ENCODE measurements around the gene TIMP2.
"Not testable (repeated sequence)": the region's sequence is repeated elsewhere in the genome, so short reads cannot be mapped to it uniquely, and the experiment has no call there.

The TIMP2 gene

GRCh38 chr17:78956254-78956653, 31.1 kb upstream of the TIMP2 start:
- DNase-seq (ENCODE audit: low spot score), result no peak

DNA sequence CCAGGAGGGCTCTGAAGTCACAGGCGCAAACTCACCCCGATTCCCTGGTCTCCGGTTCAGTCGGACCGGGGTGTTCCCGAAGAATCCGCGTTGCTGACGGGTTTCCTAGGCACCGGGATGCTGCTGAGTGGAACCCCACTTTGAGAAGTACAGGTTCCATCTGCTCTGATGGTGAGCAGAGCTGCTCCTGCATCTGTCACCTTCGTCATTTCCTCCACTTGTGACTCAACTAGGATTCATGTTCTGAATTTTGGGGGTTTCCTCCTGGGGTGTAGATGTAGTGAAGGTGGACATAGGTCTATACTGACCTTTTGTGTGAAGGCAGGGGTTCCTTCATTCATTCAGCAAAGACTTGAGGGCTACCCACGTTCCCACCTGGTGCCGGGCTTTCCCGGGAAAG, 29.5 kb upstream of the TIMP2 start:
- DNase-seq (ENCODE audit: low spot score), result no peak

DNA sequence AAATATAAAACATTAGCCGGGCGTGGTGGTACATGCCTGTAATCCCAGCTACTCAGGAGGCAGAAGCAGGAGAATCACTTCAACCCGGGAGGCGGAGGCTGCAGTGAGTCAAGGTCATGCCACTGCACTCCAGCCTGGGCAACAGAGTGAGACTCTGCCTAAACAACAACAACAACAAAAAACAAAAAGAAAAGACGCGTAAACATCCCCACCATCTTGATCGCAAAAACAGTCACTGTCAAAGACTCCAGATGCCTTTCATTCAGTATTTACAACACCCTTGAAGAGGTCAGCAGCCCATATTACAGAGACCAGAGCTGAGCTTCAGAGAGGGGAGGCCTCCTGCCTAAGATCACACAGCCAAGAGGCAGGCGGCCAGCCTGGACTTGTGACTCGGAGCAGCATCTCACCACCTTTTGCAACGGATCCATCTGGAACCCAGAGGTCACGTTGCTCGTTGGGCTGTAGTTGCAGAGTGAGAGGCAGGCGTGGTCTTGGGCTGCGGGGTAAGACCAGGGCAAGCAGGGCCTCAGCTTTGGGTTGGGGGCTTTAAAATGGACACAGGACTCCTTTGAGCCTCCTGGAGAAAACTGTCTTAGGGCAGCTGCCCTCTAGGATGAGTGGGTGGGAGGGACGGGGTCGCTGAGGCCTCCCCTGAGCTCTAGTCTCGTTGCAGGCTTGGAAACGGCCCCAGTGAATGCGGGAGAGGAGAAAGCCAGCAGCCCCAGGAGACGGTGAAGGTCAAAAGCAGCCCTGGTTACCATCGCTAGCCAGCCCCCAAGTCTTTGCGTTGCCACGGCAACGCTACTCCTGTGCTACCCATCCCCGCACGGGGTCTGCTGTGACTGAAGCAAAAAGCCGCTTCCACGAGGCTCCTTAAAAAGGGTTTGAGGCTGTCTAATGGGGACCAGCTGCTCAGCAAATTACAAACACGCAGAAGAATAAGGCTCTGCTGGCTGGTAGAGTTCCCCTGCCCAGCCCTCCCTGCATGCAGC, 28.5 kb upstream of the TIMP2 start:
- no peak for DNase-seq (ENCODE audit: low spot score)

DNA sequence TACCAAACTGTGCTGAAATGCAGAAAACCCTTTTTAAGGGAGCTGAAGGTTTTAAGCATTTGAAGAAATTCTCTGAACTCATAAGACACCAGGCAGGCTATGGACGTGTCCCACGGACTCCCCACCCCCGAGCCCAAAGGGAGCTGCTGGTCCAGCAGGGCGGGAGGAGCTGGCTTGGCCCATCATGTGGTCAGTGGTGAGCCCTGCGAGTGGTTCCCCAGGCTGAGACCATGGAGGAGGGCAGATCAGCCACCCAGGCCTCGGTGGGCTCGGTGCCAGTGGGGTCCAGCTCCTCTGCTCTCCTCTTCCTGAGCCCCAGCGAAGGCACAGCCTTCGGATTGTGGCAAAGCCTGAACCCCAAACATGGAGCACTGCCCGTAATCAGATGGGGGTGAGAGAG, 27.5 kb upstream of the TIMP2 start:
- DNase-seq (ENCODE audit: low spot score), result no peak

DNA sequence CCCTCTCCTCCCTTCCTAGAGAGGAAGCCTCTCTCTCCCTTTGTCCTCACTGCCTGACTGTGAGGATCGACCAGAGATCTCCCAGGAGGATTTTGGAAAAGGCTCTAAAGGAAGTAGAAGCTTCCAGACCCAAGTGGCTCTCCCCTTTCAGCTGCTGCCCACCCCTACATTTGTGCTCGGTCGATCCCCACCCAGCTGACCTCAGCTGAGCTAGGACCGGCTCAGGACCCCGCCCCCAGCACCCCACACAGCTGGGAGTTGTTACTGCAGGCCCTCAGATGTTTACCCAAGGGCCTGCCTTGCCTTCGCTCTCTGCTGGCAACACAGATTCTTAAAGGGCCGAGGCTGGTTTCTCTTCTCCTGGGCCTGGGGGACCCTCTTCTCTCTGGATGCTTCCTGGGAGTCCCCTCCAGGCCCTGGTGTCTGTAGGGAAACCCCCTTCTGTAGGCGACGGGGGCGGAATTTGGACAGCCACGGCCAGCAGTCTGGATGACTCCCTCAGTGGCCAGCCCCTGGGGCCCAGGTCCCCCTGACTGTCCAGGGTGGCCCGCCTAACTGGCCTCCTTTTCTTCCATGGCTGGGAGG, 26.9 kb upstream of the TIMP2 start:
- no peak for DNase-seq (ENCODE audit: low spot score)

- no peak for DNase-seq (ENCODE audit: low spot score)
Measured at GRCh38 chr17:78950870-78951269, 25.7 kb upstream of the TIMP2 start.

- no peak for DNase-seq (ENCODE audit: low spot score)
Measured at GRCh38 chr17:78947235-78948149, 22.3 kb upstream of the TIMP2 start.

DNA sequence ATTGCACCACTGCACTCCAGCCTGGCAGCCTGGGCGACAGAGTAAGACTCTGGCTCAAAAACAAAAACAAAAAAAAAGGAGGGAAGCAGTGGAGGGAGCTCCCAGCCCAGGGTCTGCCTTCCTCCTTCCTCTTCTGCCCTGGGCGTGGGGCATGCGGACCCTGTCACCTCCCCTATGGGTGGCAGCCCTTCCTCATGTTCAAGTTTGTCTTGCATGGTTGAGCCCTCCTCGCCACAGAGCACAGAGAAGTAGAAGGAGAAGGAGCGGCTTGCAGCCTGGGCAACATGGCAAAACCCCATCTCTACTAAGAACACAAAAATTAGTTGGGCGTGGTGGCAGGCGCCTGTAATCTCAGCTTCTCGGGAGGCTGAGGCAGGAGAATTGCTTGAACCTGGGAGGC, 21.4 kb upstream of the TIMP2 start:
- no peak for DNase-seq (ENCODE audit: low spot score)

DNA sequence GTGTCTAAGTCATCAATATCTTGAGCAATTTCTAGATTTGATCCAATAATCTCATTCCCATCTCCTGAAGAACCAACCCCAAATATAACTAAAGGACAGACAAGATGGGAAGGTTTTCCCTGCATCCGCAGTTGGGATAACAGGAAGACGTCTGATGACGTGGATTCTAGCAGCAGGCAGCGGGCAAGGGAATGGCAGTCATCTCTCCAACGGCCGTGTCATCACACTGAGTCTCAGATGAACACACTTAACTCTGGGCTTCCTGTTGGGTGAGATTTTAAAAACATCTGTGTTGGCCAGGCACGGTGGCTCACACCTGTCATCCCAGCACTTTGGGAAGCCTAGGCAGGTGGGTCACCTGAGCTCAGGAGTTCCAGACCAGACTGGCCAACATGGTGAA, 20.9 kb upstream of the TIMP2 start:
- no peak for DNase-seq (ENCODE audit: low spot score)

- DNase-seq (ENCODE audit: low spot score), result not testable (repeated sequence)
Measured at GRCh38 chr17:78945455-78945854, 20.3 kb upstream of the TIMP2 start.

GRCh38 chr17:78944956-78945355, 19.8 kb upstream of the TIMP2 start:
- DNase-seq (ENCODE audit: low spot score), result no peak

GRCh38 chr17:78944026-78944425, 18.8 kb upstream of the TIMP2 start:
- DNase-seq (ENCODE audit: low spot score), result no peak

DNA sequence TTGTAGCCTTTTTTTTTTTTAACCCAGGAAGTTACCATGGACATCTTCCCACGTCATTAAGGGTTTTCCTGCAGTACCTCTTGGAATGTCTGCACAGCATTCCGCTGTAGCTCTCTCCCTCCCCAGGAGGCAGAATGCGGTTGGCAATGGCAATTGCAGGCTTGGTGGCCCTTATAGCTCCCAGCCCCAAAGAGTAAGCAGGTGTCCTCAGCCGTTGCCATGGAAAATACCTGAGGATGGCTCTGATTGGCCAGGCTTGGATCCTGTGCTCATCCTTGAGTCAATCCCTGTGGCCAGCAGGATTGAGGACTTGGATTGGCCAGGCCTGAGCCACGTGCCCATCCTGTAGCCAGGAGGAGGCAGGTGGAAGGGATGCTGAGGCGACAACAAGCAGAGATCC, 15.5 kb upstream of the TIMP2 start:
- no peak for DNase-seq (ENCODE audit: low spot score)

- no peak for DNase-seq (ENCODE audit: low spot score)
Measured at GRCh38 chr17:78940258-78940657, 15.1 kb upstream of the TIMP2 start.

GRCh38 chr17:78939615-78940014, 14.4 kb upstream of the TIMP2 start:
- no peak for DNase-seq (ENCODE audit: low spot score)

- DNase-seq (ENCODE audit: low spot score), result no peak
Measured at GRCh38 chr17:78937561-78937960, 12.4 kb upstream of the TIMP2 start.

GRCh38 chr17:78935419-78936323, 10.5 kb upstream of the TIMP2 start:
- peak; percentile 93 for DNase-seq (ENCODE audit: low spot score)

GRCh38 chr17:78934681-78935418, 9.7 kb upstream of the TIMP2 start:
- DNase-seq (ENCODE audit: low spot score), result no peak

DNA sequence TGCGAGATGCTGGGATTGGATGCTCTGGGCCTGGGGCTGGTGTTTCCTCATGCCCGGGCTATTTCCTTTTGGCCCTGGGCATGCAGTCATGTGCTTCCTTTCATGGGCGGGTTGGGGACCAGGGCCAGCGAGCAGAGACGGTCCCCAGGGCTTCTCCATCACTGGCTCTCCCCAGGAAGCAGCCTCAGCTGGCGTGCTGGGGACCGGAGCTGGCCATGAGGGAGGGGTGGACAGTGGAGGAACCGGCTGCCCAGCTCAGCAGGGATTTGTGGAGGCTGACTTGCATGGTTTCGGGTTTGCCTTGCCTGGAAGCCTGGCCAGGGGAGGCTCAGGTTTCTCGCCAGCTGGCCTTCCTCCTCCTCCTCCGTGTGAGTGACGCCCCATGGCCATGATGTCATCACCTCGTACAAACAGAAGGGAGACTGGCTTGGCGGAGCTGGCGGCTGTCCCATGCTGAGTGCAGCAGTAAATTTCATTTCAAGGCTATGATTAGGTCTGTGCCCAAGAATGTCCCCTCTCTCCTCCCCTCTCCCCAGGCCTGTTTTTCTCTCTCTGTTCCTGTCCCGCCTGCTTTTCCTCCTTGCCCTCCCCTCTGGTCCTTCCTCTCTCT, 8.9 kb upstream of the TIMP2 start:
- peak; percentile 93 for DNase-seq (ENCODE audit: low spot score)
